Ishikawa (cell line): ENCODE data around the gene ATOH1.

Experiments
- YY1 ChIP-seq: IDR thresholded peaks from 2 replicates; pipeline ENCODE4 v1.6.1; 2012; ENCODE audit warnings: low read depth
- TF ChIP-seq, protein P1 (sequence below): IDR thresholded peaks from 2 replicates; pipeline ENCODE4 v1.6.1; 2012; ENCODE audit warnings: low read depth, mild to moderate bottlenecking

DNA sequence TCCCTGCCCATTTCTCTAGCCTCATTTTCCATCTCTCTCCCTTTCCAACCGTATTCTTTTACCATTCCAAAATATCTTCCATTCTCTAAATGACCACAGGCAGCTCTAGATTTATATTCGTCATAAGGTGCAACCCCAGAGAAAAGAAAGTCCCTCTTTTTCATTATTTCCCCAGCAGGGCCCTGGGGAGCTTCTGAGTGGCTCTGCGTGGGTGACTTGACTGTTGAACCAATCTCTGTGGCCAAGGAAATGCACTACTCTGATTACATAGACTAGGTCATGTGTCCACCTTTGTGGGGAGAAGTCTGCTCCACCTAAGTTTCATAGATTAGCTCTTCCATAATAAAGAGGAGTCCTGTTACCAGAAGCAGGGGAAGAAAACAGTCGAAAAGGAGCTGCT is 51.4 kb downstream of the ATOH1 start:
- TF ChIP-seq, protein P1, sequence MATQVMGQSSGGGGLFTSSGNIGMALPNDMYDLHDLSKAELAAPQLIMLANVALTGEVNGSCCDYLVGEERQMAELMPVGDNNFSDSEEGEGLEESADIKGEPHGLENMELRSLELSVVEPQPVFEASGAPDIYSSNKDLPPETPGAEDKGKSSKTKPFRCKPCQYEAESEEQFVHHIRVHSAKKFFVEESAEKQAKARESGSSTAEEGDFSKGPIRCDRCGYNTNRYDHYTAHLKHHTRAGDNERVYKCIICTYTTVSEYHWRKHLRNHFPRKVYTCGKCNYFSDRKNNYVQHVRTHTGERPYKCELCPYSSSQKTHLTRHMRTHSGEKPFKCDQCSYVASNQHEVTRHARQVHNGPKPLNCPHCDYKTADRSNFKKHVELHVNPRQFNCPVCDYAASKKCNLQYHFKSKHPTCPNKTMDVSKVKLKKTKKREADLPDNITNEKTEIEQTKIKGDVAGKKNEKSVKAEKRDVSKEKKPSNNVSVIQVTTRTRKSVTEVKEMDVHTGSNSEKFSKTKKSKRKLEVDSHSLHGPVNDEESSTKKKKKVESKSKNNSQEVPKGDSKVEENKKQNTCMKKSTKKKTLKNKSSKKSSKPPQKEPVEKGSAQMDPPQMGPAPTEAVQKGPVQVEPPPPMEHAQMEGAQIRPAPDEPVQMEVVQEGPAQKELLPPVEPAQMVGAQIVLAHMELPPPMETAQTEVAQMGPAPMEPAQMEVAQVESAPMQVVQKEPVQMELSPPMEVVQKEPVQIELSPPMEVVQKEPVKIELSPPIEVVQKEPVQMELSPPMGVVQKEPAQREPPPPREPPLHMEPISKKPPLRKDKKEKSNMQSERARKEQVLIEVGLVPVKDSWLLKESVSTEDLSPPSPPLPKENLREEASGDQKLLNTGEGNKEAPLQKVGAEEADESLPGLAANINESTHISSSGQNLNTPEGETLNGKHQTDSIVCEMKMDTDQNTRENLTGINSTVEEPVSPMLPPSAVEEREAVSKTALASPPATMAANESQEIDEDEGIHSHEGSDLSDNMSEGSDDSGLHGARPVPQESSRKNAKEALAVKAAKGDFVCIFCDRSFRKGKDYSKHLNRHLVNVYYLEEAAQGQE = no peak
- no peak for TF ChIP-seq YY1
